Measurements from ENCODE around the gene NKX1-2.

NKX1-2 gene

GRCh38 chr10:124450012-124450782 is at the start of gene NKX1-2:
TSS of gene NKX1-2 (minus strand) at chr10:124450035. CDS start at chr10:124449943, 92 bp downstream.
- DNase-seq = peak; percentile 60

GRCh38 chr10:124498056-124498455 is 48.2 kb upstream of the NKX1-2 start:
- DNase-seq = no peak

GRCh38 chr10:124497196-124497881 is 47.5 kb upstream of the NKX1-2 start:
- no peak for DNase-seq

- DNase-seq = no peak
Measured at GRCh38 chr10:124496620-124497019, 46.8 kb upstream of the NKX1-2 start.

GRCh38 chr10:124496150-124496549 is 46.3 kb upstream of the NKX1-2 start:
- DNase-seq = no peak

- no peak for DNase-seq
Measured at GRCh38 chr10:124495725-124496124, 45.9 kb upstream of the NKX1-2 start.

GRCh38 chr10:124495162-124495561 is 45.3 kb upstream of the NKX1-2 start:
- DNase-seq = no peak

GRCh38 chr10:124494046-124494807 is 44.4 kb upstream of the NKX1-2 start:
- no peak for DNase-seq

- no peak for DNase-seq
Measured at GRCh38 chr10:124493214-124493882, 43.5 kb upstream of the NKX1-2 start.

GRCh38 chr10:124492266-124492665 is 42.4 kb upstream of the NKX1-2 start:
- DNase-seq = no peak

GRCh38 chr10:124491105-124491504 is 41.3 kb upstream of the NKX1-2 start:
- DNase-seq = no peak

- DNase-seq = no peak
Measured at GRCh38 chr10:124486635-124487034, 36.8 kb upstream of the NKX1-2 start.

- no peak for DNase-seq
Measured at GRCh38 chr10:124484661-124485060, 34.8 kb upstream of the NKX1-2 start.

GRCh38 chr10:124484031-124484430 is 34.2 kb upstream of the NKX1-2 start:
- no peak for DNase-seq

GRCh38 chr10:124482876-124483275 is 33.0 kb upstream of the NKX1-2 start:
- DNase-seq = no peak

- no peak for DNase-seq
Measured at GRCh38 chr10:124482236-124482800, 32.5 kb upstream of the NKX1-2 start.

- no peak for DNase-seq
Measured at GRCh38 chr10:124481717-124482116, 31.9 kb upstream of the NKX1-2 start.

GRCh38 chr10:124480860-124481259 is 31.0 kb upstream of the NKX1-2 start:
- no peak for DNase-seq

- no peak for DNase-seq
Measured at GRCh38 chr10:124478515-124478914, 28.7 kb upstream of the NKX1-2 start.

- DNase-seq = no peak
Measured at GRCh38 chr10:124477614-124478363, 28.0 kb upstream of the NKX1-2 start.

- DNase-seq = no peak
Measured at GRCh38 chr10:124476043-124476725, 26.3 kb upstream of the NKX1-2 start.
